HCT116 (cell line): Measurements from ENCODE around the gene METTL15.
"Not testable (repeated sequence)": the region's sequence is repeated elsewhere in the genome, so short reads cannot be mapped to it uniquely, and the experiment has no call there.

Experiments
- EZH2 ChIP-seq: fragments of 200-600 bp; sonication (generic); IDR thresholded peaks from 2 replicates; pipeline ENCODE4 v1.6.1; 2017; ENCODE audit warnings: antibody characterized with exemption, mixed run types
- REST ChIP-seq: IDR thresholded peaks from 2 replicates; pipeline ENCODE4 v1.6.1; 2012; ENCODE audit warnings: low read depth
- SP1 ChIP-seq: IDR thresholded peaks from 2 replicates; pipeline ENCODE4 v1.6.1; 2012; ENCODE audit warnings: low read depth

DNA sequence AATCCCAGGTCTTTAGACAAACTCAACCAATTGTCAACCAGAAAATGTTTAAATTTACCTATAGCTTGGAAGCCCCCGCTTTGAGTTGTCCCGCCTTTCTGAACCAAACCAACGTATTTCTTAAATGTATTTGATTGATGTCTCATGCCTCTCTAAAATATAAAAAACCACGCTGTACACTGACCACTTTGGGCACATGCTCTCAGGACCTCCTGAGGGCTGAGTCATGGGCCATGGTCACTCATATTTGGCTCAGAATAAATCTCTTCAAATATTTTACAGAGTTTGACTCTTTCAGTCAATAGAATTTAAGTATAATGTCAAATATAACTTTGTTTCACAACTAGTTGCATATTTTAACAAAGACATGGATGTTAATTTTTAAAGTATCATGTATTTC is 5.9 kb upstream of the METTL15 start:
- not testable (repeated sequence) for TF ChIP-seq SP1, REST, EZH2
